LNCaP clone FGC (cell line): ENCODE measurements around the gene BRSK2.

ENCODE experiments used
- DNase-seq: peaks from one replicate; pipeline ENCODE4 v3.0.0-alpha.2; 2011; ENCODE audit warnings: low read depth
- H3K4me3 ChIP-seq: 2 replicates; pipeline ENCODE4 v1.5.1; 2011; ENCODE audit warnings: mild to moderate bottlenecking, low read depth, low read length, control low read depth
- TF ChIP-seq, protein P1 (sequence below): IDR thresholded peaks from 2 replicates; pipeline ENCODE4 v1.5.1; 2012; ENCODE audit warnings: mild to moderate bottlenecking; ENCODE audit not compliant: control insufficient read depth, insufficient read depth; ENCODE audit errors: extremely low read depth

Gene BRSK2

DNA sequence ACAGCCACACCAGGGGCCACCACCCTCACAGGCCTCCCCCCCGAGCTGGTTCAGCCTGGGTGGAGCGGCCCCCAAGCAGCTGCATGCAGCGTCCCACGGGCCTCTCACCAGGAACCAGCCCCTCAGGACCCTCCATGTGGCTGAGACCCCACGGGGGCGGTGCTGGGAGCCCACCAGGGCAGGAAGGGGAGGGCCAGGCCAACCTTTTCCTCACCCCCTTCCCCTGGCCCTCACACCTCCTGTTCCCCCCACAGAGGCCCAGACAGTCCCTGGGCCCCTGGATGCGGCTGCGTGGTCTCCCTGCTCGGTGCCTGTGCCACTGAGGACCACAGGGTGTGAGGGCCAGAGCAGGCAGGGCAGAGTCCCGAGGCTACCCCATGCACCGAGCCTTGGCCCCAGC is 50.3 kb downstream of the BRSK2 start:
- DNase-seq, result no peak
- TF ChIP-seq, protein P1, sequence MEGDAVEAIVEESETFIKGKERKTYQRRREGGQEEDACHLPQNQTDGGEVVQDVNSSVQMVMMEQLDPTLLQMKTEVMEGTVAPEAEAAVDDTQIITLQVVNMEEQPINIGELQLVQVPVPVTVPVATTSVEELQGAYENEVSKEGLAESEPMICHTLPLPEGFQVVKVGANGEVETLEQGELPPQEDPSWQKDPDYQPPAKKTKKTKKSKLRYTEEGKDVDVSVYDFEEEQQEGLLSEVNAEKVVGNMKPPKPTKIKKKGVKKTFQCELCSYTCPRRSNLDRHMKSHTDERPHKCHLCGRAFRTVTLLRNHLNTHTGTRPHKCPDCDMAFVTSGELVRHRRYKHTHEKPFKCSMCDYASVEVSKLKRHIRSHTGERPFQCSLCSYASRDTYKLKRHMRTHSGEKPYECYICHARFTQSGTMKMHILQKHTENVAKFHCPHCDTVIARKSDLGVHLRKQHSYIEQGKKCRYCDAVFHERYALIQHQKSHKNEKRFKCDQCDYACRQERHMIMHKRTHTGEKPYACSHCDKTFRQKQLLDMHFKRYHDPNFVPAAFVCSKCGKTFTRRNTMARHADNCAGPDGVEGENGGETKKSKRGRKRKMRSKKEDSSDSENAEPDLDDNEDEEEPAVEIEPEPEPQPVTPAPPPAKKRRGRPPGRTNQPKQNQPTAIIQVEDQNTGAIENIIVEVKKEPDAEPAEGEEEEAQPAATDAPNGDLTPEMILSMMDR, result no peak
- no peak overlapping the region for H3K4me3 ChIP-seq

DNA sequence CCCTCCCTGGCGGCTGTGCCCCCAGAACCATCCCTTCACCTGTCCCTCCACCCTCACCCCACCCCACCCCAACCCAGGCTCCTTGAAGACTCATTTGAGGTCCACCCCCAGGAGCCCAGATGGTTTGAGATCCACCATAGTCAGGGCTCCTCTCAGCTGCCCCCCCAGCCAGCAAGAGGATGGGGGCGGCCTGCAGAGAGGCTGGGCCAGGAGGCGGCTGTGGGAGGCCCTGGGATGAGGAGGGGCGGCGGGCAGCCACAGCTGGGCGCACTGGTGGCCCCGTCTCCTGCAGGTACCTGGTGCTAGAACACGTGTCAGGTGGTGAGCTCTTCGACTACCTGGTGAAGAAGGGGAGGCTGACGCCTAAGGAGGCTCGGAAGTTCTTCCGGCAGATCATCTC is 50.8 kb downstream of the BRSK2 start:
- H3K4me3 ChIP-seq, result no peak overlapping the region
- TF ChIP-seq, protein P1, result no peak
- no peak for DNase-seq

DNA sequence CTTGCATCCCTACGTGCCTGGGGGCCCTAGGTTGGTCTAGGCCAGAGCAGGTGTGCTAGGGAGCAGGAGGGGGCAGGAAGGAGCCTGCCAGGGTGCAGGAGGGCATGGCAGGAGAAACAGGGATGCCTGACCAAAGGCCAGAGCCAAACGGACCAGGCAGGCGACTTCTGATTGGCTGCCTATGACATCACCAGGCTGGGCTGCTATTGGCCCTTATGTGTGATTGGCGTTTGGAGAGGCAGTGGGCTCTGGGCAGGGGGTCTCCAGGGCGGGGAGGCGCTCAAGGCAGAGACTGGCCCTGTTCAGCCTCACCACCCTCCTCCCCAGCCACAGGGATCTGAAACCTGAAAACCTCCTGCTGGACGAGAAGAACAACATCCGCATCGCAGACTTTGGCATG is 52.4 kb downstream of the BRSK2 start:
- peak overlapping the region; percentile 26 for H3K4me3 ChIP-seq
- peak; percentile 8 for DNase-seq
- TF ChIP-seq, protein P1, result no peak

GRCh38 chr11:1442807-1443366 is 53.2 kb downstream of the BRSK2 start:
- H3K4me3 ChIP-seq, result peak overlapping the region; percentile 26
- TF ChIP-seq, protein P1, result no peak
- no peak for DNase-seq

- TF ChIP-seq, protein P1, result no peak
- no peak overlapping the region for H3K4me3 ChIP-seq
- no peak for DNase-seq
These were observed 54.0 kb downstream of the BRSK2 start for GRCh38 chr11:1443737-1444136.

DNA sequence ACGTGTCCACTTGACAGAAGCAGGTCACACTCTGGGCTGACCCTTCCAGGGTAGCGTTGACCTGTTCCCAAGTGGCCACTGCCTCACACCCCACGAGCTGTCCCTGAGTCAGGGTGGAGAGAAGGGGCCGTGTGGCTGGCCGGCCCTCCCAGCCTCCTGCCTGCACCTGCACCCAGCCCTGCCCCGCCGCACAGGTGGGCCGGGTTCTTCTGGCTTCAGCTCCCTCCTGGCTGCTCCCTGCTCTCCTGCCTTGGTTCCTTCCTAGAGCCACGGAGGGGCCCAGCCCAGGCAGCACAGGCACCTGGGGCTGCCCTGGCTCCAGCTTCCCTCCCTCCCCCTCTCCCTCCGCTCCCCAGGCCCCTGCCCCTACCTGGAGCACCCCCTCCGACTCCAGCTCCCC is 54.6 kb downstream of the BRSK2 start:
- no peak overlapping the region for H3K4me3 ChIP-seq
- no peak for DNase-seq
- TF ChIP-seq, protein P1, result no peak

DNA sequence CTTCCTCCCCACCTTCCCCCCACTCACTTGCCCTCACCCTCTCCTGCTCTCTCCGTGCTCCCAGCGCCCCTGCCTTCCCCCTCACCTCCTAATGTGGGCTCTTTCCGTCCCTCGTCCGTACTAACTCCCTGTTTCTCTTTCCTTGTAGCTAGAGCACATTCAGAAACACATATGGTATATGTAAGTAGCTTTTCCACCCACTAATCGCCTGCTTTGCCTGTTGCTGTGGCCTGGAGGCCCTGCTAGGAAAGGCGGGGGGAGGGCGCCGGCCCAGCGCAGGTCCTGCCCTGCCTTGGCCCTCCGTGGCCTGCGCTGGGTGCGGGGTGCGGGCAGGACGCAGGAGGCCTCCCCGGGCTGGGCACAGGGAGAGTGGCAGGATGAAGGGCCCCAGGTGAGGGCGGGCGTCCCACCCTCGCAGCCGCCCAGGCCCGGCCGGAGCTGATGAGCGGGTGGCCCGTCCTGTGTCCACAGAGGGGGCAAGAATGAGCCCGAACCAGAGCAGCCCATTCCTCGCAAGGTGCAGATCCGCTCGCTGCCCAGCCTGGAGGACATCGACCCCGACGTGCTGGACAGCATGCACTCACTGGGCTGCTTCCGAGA is 55.2 kb downstream of the BRSK2 start:
- no peak for DNase-seq
- TF ChIP-seq, protein P1, result no peak
- H3K4me3 ChIP-seq, result no peak overlapping the region
